ENCODE data around the gene ZMIZ1. TPM values are rescaled to one million over a fixed set of nuclear protein-coding genes. Genes with fewer than 3 reads are reported as not detected.

ZMIZ1 gene
- total and polyA plus RNA-seq, 2 experiments from 2014 or later: 9.2 to 30.9 TPM

- no peak for TF ChIP-seq REST (IDR thresholded peaks at IDR 0.05; ENCODE audit: unreplicated experiment)
- no peak for TF ChIP-seq STAT1 (IDR thresholded peaks at IDR 0.05; ENCODE audit: unreplicated experiment)
These were observed 229.9 kb downstream of the ZMIZ1 start (continued) for GRCh38 chr10:79298403-79299244.

GRCh38 chr10:79299397-79300241 is 230.9 kb downstream of the ZMIZ1 start:
- no peak overlapping the region for H3K27ac ChIP-seq (ENCODE audit: low read depth)
- H3K36me3 ChIP-seq (ENCODE audit: insufficient read depth): no peaks in the 10 kb centered on the region
- H3K27ac Mint-ChIP-seq: no peak overlapping the region
- H3K9me2 ChIP-seq (ENCODE audit: insufficient read depth): no peaks in the 10 kb centered on the region
- no peak for TF ChIP-seq REST (IDR thresholded peaks at IDR 0.05; ENCODE audit: unreplicated experiment)
- TF ChIP-seq JUNB (IDR thresholded peaks at IDR 0.05; ENCODE audit: unreplicated experiment): no peak
- H3K9me3 Mint-ChIP-seq: no peaks in the 10 kb centered on the region
- H4K20me1 ChIP-seq (replicated peaks; ENCODE audit: insufficient read depth): no peaks in the 10 kb centered on the region
- no peaks in the 10 kb centered on the region for H3K4me1 Mint-ChIP-seq
- H3K4me2 ChIP-seq: no peak overlapping the region
- no peaks in the 10 kb centered on the region for H3F3A ChIP-seq (replicated peaks; ENCODE audit: low read depth)
- no peaks in the 10 kb centered on the region for H3K4me1 ChIP-seq (ENCODE audit: insufficient read depth)
- no peak overlapping the region for H3K4me3 ChIP-seq
- no peaks in the 10 kb centered on the region for H3K79me2 ChIP-seq (replicated peaks; ENCODE audit: insufficient read depth)
- no peaks in the 10 kb centered on the region for H3K27me3 ChIP-seq (ENCODE audit: insufficient read depth)
- H3K4me3 Mint-ChIP-seq: no peak overlapping the region
- H3K27me3 Mint-ChIP-seq (ENCODE audit: insufficient read depth, low read depth, poor library complexity): peaks cover 12% of the 10 kb centered on the region
- ATAC-seq: no peak
- DNase-seq (ENCODE audit: low spot score): no peak
- H2AFZ ChIP-seq: no peak overlapping the region
- peaks cover 47% of the 10 kb centered on the region for H3K36me3 Mint-ChIP-seq (ENCODE audit: low read depth)

Data from GM23338 (cell line).